ENCODE data around the gene GPC5.

GRCh38 chr13:92535222-92536006 lies 1137.0 kb downstream of the GPC5 start:
- no peak for TF ChIP-seq POLR2A (IDR thresholded peaks at IDR 0.05; ENCODE audit: insufficient read depth in 1 of 2, low read depth in 2 of 2, low read length in 2 of 2)
- no peak for TF ChIP-seq CTCF (CRISPR knock-in tag; IDR thresholded peaks at IDR 0.05)
- TF ChIP-seq MXD4 (CRISPR knock-in tag; IDR thresholded peaks at IDR 0.05), result no peak
- TF ChIP-seq ZNF232 (CRISPR knock-in tag; IDR thresholded peaks at IDR 0.05; ENCODE audit: borderline replicate concordance), result no peak
- no peak for TF ChIP-seq ZNF280D (CRISPR knock-in tag; IDR thresholded peaks at IDR 0.05)

All from HepG2 (cell line).